HG03342 (cell line): ENCODE measurements around the gene SLC37A1.

Source experiments
- ATAC-seq: cut with Tn5 transposase; IDR thresholded peaks from one replicate; pipeline ENCODE4 v1.9.1; 2021; ENCODE audit warnings: mild to moderate bottlenecking, moderate library complexity; ENCODE audit not compliant: unreplicated experiment

The SLC37A1 gene

DNA sequence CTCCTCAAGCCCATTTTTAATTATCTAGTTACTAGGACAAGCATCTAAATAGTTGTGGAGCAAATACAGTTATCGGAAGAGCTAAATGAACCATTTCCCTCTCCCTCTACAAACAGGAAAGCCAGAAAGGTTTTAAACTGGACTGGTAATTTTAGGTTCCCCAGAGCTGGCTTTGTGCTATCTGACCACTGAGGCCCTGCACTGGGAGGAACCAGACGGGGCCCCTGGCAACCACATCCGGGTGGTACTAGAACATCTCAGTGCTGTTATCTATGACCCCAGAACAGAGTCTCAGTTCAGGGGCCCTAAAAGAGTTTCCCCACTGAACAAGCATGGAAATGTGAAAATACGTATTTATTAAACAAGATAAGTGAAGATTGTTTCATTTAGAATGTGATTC is 9.9 kb upstream of the SLC37A1 start:
- ATAC-seq: no peak

DNA sequence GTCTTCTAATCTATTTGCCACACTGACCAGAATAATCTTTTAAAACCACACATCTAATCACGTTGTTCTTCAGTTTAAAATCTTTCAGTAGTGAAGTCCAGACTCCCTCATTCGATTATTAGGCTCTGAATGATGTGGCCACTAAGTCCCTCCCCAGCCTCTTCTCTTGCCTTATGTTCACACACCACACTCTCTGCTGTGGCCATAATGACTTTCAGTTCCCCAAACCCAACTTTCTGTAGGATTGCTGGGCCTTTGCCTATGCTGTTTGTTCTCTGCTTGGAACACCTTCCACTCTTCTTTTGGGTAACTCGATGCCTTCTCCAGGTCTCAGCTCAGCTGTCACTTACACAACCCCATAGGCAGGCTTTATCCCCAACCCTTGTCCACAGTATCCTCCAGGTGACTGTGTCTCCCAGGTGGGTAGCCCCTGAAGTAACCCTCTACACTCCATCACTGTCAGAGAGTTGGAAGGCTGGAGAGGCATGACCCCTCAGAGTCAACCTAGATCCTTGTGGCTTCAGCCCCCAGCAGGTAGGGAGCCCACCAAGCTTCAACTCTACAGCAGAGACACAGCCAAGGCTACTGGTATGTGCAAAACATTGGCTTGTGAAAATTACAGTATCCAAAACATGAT is 8.4 kb upstream of the SLC37A1 start:
- peak; percentile 94 for ATAC-seq

DNA sequence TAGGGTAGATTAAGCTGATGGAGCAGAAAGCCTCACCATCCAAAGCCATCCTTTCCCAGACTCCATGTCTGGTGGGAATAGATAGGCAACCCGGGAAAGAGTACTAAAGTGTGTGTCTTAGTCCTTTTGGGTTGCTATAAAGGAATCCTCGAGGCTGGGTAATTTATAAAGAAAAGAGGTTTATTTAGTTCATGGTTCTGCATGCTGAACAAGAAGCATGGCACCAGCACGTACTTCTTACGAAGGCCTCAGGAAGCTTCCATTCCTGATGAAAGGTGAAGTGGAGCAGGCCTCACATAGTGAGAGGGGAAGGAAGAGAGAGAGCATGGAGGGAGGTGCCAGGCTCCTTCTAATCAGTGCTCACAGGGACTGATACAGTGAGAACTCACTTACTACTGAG is 6.2 kb upstream of the SLC37A1 start:
- ATAC-seq: no peak

DNA sequence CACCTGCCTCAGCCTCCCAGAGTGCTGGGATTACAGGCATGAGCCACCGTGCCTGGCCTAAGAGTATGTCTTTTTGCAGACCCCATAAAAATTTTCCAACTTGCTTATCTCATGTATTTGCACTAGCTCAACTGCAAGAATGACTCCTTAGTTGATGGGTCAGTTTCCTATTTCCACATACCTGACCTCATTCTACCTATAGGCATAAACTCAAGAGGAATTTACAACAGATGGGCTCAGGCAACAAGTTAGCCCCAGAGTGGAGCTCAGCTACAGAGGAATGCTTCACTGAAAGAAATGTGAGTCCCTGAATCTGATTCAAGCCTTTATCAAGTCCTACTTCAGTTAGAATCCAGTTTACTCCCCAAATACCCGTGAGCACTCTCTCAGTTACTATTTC is 5.3 kb upstream of the SLC37A1 start:
- no peak for ATAC-seq

DNA sequence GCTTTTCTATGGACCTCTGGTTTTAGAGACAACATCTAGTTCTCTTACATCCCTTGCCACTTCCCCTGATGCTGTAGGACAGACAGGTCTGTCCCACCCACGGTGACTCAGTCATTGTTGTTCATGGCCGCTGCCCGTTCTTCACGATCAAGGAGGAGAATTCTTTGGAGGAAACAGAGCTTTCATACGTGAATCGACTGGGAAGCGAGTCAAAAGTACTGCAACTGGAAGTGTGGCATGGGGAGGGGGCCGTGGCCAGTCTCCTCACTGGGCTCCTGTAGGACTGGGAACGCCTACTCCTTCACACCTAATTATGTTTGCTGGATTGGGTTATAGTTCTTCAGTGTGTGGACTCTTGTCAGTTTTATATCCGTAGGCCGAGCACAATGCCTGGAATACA is 4.4 kb upstream of the SLC37A1 start:
- no peak for ATAC-seq

DNA sequence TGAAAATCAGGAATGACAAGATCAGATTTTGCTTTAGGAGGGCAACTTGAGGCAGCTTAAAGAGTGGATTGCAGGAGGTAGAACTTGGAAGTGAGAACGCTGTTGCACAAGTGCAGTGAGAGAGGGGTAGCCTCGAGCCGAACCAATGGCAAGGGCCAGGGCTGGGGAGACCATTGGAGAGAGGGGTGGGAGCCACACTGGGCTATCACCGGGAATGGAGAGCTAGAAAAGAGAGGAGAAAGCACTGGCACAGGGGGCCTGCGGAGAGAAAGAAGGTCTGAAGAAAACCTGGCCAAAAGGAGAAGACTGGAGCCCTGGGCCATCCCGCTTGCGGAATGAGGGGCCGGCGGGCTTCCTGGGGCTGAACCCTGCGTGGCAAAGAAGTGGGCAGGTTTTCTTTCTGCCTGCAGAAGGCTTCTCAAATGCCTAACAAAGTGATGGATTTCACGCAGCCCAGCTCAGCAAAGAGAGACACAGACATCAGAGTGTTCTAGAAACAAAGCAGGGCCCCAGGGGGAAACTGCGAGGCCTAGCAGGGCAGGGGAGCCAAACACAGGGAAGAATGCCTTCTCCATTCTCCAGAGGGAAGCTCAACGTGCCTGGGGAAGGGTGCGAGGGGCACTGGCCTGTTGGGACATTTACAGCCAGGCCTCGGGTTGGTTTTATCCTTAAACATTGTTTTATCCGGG is 1.2 kb upstream of the SLC37A1 start:
- ATAC-seq: no peak

DNA sequence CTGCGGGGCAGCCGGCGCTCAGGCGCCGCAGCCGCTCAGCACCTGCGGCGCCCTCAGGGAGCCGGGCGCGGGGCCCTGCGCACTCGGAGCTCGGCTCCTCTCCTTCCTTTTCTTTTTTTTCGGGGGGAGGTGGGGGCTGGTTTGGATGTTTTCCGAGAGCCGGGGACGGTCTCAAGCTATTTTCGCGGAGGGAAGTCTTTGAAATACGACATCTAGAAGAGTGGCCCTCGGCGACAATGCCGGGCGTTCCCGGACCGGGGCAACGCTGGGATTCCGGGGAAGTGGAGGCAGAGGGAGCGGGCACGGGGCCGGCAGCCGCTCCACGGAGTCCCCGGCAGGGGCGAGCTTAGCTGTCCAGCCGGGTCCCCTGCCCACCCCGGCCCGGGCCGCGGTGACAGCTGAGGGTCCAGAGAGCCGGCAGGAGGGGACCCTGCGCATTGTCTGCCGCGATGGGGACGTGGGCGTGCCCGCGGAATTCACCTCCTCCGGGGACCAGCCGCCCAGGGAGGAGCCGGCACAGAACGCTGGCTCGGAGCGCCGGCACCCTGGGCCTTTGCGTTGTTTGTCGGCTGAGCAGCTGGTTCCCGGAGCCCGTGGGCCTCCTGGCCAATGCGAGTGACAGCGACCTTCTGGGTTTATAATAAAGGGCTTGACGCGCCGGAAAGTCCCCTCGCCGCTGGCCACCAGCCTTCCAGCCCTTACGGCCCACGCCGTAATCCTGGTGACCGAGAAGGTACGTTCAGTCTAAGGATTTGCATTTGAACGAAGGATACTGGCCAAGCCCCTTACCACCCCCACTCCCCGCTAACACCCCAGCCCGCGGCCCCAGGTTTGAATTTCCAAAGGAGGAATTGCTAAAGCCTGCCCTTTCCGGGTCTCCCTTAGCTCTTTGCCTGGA is 582 bp downstream of the SLC37A1 start:
- peak; percentile 50 for ATAC-seq

DNA sequence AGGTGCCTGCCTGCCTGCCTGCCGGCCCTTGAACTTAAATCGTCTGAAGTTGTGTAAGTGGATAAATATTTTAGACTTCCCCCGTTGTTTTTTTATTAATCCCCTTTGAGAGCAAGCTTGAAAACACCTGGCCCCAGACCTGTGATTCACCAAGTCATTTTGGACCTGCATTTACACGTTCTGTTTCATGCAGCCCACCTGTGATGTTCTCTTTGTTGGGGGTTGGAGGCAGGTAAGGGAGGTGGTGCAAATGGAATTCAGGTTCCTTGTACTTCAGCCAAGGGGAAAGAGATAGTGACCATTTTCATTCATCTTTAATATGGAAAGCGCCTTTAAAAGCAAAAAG is 1.2 kb downstream of the SLC37A1 start:
- ATAC-seq: no peak

DNA sequence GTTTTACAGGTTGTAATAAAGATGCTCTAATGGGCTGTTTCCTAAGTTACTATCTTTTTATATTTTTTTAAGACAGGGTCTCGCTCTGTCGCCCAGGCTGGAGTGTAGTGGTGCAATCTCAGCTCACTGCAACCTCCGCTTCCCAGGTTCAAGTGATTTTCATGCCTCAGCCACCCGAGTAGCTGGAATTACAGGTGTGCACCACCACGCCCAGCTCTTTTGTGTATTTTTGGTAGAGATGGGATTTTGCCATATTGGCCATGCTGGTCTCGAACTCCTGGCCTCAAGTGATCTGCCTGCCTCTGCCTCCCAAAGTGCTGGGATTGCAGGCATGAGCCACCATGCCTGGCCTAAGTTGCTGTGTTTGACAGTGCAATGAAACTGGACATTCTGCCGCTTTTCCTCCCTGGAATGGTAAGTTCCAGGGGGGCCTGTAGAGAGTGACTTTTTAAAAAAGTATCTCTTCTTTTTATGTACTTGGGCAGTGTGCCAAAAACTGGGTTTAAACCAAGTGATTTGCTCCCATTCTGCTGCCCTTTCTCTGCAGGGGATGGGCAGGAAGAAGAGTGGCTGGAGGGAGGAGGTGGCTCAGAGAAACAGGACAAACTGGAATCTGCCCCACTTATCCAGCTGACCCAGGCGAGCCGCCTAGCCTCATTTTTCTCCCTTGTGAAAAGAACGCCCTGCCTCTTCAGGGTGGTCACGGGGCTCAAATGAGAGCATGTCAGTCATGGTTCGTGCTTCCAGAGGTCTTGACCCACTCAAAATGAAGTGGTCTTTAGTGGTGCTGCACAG is 2.3 kb downstream of the SLC37A1 start:
- no peak for ATAC-seq

DNA sequence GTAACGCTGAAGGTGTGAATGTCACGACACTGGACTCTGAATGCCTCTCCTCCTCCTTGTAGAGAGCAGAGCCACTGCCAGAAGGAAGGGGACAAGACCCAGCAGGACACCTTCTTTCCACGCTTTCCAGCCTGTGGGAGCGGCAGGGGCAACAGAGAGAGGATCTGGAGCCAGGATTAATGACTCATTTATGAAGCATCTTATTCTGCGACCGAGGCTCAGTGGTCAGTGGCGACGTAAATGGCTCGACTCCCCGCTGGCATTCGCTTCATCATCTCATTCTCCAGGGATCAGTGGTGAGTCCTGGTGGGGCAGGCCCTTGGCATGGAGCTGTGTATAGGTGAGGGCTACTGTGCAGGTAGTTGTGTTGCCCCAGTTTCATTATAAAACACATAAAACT is 4.6 kb downstream of the SLC37A1 start:
- no peak for ATAC-seq

DNA sequence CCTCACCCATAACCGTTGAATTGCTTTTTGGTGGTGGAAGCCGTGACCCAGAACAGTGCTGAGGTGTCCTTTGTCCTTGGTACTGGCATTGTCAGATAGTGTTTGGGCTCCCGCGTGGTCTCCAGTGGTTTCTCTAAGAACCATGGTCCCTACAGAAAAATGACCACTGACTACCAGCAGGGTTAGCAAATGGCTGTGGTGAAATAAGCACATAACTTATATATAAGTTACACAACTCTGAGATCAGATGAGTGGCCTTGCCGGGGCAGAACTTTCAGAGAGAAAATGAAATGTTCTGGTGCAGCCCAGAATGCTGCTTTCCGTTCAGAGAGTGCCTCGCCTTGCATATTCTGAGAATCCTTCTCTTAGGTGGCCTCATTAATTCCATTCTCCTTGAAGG is 5.0 kb downstream of the SLC37A1 start:
- ATAC-seq: no peak

DNA sequence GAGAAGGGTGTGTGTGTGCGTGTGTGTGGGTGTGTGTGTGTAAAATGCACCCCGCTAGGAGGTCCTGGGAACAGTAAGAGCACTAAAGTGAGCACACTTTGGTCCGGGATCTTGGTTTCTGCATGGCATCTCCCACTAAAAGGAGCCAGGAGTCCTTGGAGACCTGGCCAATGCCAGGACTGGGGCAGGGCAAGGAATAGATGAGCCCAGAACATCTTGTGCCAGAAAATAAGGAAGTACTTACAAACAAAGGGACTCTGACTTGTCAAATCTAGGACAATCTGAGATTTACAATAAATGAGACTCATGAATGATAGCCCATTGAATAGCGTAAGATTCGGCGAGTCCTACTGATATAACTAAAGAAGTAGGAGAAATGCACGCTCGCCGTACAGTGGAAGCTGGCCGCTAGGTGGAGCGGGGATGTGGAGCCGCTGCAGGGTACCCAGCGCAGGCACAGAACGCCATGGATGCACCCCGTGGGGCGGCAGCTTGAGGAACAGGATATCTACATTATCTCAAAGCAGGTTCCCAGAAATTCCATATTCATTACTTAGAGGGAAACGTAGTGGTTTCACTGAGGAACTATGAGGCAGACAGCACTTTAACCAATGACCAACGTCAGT is 7.1 kb downstream of the SLC37A1 start:
- ATAC-seq: no peak

DNA sequence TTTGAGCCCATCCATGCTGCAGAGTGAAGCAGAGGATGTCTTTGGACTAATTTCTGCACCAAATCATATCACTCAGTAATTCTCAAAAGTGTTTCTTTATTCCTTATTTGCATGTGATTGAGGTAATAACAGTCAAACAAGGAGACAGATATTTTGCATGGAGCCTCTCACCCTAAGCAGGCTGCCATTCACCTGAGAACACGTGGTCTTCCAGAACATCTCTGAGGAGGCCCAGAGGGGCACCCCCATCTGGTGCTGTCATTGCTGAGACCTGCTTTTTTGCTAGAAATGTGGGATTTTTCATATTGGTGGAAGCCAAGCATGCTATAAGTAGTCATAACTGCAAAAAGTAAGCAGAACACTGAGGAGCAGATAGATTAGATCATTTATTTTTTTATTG is 7.7 kb downstream of the SLC37A1 start:
- ATAC-seq: no peak

DNA sequence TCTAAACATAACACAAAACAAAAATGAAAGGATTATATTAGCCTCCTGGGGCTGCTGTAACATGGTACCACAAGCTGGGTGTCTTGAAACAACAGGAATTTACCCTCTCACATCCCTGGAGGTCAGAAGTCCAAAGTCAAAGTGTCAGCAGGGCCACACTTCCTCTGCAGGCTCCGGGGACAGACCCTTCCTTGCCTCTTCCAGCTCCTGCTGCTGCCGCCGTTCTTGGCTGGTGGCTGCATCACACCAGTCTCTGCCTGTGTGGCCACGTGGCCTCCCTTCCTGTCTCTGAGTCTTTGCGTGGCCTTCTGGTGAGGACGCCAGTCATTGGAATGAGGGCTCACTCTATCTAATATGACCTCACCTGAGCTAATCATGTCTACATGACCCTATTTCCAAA is 8.2 kb downstream of the SLC37A1 start:
- ATAC-seq: no peak

DNA sequence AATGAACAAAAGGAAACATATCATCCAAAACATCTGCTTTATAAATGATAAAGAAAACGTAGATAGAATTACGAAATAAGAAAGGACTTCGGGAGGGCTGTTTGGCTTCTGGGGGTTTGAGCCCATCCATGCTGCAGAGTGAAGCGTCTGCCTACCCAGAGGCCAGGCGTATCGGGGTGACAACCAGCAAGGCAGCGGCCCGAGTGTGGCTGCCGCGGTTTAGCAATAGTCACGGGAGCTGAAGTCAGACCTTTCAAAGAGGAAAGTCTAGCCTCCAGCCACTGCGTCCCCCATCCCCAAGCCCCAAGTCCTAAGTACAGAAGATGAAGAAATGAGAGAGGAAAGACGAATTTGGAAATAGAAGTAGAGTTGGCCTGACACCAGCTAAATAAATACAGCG is 8.6 kb downstream of the SLC37A1 start:
- no peak for ATAC-seq

DNA sequence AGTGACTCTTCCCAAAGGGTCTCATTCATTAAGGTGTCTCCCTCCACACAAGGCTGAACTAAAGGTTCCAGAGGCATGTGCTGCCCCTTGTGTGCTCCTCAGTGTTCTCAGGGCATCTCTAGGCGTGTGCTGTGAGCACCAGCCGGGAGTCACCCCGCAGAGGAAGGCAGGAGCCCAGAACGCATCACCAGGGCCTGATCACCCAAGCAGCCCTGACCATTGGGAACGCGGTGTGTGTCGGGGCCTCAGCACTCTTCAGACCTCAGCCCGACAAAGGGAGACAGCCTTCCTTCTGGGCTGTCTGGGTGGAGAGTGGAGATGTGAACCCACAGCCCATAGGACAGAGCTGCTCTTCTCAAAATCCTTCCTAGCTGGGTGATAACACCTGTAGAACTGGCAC is 9.1 kb downstream of the SLC37A1 start:
- ATAC-seq: no peak

DNA sequence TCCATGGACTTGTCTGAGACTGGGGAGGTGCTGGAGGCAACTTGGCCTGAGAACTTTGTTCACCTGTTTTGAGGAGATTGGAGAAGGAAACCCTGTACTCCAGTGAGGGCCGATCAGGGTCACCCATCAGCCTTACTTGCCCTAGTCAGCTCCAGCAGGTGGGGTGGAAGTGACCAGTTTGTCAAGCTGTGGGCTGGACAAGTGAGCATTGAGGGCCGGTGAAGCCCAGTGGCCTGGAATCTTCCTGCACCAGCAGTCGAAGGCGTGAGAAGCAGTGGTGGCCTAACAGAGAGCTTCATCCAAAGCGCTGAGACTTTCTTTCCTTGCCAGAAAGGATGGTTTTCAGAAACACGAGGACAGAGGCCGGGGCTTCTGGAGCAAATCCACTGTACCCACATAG is 9.6 kb downstream of the SLC37A1 start:
- no peak for ATAC-seq

DNA sequence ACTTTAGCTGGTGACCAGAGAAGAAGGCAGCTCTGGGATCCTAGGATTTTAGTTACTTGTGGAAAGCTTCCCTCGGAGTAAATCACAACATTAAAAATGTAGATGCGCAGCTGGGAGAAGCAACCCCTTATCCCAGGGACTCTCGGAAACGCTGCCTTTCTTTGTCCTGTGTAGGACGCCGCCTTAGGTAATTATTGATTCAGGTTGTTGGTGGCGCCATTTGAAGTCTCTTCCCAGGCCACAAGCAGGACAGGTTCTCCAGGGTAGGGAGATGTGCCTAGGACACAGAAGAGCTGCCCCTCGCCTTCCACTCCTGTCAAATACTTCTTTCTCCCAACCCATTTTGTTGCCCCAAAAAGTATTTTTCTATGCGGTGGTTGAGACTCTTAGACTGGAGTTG is 10.3 kb downstream of the SLC37A1 start:
- ATAC-seq: no peak

DNA sequence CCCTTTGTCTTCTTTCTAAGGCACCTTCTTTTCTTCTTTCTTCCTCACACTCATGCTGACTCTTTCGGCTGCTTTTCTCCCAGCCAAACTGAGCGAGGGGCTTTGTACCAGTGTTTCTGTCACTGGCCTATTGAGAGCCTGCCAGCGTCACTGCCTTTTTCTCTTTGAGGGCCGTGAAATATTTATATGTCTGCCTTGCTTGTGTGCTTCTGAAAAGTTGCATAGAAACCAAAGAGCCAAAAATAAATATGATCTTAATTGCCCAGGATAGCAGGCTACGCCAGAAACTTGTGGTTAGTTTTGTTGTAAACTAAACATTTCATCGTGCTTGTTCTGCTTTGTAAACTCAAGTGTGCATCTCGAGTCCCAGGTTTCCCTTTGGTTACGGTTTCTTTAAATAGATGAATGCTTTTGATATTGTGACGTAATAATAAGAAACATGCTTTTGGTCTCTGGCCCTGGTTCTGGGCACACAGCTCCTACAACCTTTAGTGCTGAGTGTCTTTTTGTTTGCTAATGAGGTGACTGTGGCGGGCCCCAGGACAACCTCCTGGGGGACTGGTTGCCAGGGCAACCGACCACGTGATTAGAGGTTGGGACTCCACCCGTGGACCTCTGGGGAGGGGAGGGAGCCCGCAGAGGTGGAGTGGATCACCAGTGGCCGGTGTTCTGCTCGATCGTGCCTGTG is 10.8 kb downstream of the SLC37A1 start:
- ATAC-seq: peak; percentile 67

DNA sequence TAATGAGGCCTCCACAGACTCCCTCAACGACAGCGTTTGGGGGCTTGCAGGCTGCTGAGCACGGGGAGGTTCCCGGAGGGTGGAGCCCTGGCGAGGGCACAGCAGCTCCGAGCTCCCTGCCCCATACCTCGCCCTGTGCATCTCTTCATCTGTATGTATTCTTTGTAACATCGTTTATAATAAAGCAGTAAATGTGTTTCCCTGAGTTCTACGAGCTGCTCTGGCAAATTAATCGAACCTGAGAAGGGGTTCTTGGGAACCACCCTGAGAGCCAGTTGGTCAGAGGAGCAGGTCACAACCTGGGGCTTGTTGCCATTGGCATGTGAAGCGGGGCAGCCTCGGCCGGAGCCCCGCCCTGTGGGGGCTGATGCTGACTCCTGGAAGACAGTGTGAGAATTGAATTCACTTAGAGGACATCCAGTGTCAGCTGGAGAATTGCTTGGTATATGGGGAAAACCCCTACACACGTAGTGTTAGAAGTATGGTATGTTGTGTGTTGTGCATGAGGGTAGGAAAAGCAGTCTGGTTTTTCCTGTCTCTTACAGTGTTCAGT is 11.5 kb downstream of the SLC37A1 start:
- peak; percentile 19 for ATAC-seq
